Neural cell (in vitro differentiated cells): ENCODE data around the gene TMF1.

Source experiments
- EP300 ChIP-seq: fragments of 450-650 bp; conservative IDR thresholded peaks from 2 replicates; pipeline ENCODE4 v1.6.1; 2014; ENCODE audit warnings: antibody characterized with exemption, mild to moderate bottlenecking, moderate library complexity; ENCODE audit not compliant: poor library complexity, severe bottlenecking
- EZH2 ChIP-seq: fragments of 200-600, 300-800 bp; shearing (Covaris generic), sonication (generic); IDR thresholded peaks from 2 replicates; pipeline ENCODE4 v1.6.1; 2014; ENCODE audit warnings: antibody characterized with exemption, low read length, borderline replicate concordance, mild to moderate bottlenecking; ENCODE audit not compliant: insufficient read depth, poor library complexity, severe bottlenecking
- POLR2AphosphoS5 ChIP-seq: IDR thresholded peaks from 2 replicates; pipeline ENCODE4 v1.6.1; 2012
- TF ChIP-seq, protein P1 (sequence below): fragments of 450-650 bp; IDR thresholded peaks from 2 replicates; pipeline ENCODE4 v1.5.1; 2014; ENCODE audit warnings: antibody characterized with exemption, mild to moderate bottlenecking, moderate library complexity; ENCODE audit not compliant: poor library complexity, severe bottlenecking

DNA sequence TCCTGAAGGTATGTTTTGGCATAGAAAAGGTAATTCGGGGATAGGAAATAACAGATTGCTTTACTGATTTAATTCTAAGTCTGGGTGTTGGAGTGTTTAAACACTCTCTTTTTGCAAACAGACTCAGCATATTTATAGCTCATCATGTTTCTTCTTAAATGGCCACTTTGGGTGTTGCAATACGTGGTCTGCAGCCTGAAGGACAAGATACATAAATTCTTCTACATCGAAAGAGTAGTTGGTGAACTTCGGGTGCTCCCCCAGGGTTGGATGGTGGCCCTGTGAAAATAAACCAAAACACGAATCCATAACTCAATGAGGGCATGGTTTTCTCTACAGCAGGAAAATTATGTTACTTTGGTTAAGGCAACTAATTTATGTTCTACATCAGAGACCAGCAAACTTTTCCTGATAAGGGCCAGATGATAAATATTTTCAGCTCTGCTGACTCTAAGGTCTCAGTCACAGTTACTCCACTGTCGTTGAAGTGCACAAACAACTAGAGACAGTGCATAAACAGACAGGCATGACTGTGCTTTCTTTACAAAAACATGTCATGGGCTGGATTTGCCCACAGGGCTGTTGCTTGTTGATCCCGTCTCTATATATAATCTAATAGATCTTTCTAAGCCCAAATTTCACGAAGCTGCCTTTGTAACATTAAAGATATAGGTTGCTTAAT, 74.5 kb downstream of the TMF1 start:
- TF ChIP-seq, protein P1, sequence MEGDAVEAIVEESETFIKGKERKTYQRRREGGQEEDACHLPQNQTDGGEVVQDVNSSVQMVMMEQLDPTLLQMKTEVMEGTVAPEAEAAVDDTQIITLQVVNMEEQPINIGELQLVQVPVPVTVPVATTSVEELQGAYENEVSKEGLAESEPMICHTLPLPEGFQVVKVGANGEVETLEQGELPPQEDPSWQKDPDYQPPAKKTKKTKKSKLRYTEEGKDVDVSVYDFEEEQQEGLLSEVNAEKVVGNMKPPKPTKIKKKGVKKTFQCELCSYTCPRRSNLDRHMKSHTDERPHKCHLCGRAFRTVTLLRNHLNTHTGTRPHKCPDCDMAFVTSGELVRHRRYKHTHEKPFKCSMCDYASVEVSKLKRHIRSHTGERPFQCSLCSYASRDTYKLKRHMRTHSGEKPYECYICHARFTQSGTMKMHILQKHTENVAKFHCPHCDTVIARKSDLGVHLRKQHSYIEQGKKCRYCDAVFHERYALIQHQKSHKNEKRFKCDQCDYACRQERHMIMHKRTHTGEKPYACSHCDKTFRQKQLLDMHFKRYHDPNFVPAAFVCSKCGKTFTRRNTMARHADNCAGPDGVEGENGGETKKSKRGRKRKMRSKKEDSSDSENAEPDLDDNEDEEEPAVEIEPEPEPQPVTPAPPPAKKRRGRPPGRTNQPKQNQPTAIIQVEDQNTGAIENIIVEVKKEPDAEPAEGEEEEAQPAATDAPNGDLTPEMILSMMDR, result no peak
- no peak for TF ChIP-seq EZH2
- no peak for TF ChIP-seq EP300
- no peak for TF ChIP-seq POLR2AphosphoS5
